Measurements from ENCODE around the gene CCDC106.

Gene CCDC106

DNA sequence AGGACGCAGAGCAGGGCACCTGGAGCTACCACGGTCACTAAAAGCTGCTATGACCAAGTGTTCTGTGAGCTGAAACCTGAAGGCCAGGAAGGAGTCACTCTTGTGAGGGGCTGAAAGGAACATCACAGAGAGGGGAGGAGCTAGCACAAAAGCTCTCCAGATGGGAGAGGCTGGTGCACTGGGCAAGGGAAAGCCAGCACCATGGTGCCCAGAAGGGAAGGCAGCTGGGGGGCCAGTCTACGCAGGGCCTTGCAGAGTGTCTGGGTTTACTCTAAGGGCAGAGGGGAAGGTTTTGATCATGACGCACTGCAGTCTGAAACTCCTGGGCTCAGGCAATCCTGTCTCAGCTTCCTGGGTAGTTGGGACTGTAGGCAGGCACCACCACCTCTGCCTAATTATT is 11.3 kb upstream of the CCDC106 start:
- no peak overlapping the region for H3K27ac ChIP-seq
- TF ChIP-seq, protein P1, sequence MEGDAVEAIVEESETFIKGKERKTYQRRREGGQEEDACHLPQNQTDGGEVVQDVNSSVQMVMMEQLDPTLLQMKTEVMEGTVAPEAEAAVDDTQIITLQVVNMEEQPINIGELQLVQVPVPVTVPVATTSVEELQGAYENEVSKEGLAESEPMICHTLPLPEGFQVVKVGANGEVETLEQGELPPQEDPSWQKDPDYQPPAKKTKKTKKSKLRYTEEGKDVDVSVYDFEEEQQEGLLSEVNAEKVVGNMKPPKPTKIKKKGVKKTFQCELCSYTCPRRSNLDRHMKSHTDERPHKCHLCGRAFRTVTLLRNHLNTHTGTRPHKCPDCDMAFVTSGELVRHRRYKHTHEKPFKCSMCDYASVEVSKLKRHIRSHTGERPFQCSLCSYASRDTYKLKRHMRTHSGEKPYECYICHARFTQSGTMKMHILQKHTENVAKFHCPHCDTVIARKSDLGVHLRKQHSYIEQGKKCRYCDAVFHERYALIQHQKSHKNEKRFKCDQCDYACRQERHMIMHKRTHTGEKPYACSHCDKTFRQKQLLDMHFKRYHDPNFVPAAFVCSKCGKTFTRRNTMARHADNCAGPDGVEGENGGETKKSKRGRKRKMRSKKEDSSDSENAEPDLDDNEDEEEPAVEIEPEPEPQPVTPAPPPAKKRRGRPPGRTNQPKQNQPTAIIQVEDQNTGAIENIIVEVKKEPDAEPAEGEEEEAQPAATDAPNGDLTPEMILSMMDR (conservative IDR thresholded peaks at IDR 0.05): no peak

GRCh38 chr19:55637534-55637933 is 10.5 kb upstream of the CCDC106 start:
- no peak overlapping the region for H3K27ac ChIP-seq
- TF ChIP-seq, protein P1 (conservative IDR thresholded peaks at IDR 0.05): no peak

GRCh38 chr19:55638864-55639359 is 9.1 kb upstream of the CCDC106 start:
- peak overlapping the region; percentile 98; the same call in 1 of the 2 replicates for H3K27ac ChIP-seq
- TF ChIP-seq, protein P1 (conservative IDR thresholded peaks at IDR 0.05): peak; percentile 65

DNA sequence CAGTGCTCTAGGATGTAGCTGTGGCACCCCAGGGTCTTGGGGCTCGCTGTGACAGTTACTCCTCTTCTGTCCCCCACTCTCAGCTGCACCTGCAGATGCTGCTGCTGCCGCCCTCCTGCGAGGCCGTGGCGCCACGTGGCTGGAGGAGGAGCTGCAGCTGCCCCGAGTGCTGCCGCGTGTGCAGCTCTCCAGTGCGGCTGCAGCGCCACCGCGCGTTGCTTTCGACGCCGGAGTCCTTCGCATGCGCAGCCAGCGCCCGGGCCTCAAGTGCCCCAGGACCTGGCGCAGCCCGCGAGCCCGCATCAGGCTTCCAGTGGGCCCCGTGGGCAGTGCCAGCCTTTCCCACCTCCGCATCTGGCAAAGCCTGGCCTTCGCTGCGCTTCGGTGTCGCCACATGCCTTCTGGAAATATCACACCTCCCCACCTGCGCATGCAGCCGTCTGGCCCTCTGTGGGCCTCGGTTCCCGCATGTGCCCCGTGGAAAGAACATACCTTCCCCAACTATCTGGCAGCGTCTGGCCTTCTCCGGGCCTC is 7.9 kb upstream of the CCDC106 start:
- H3K27ac ChIP-seq: peak overlapping the region; percentile 98
- TF ChIP-seq, protein P1 (conservative IDR thresholded peaks at IDR 0.05): no peak

GRCh38 chr19:55640577-55641425 is 7.2 kb upstream of the CCDC106 start, which contains the start of gene ZNF580:
ZNF580 (plus strand) TSS chr19:55641002; CDS start chr19:55642509, 1,507 bp downstream.
- TF ChIP-seq, protein P1 (conservative IDR thresholded peaks at IDR 0.05): no peak
- peak within 1 kb of the TSS; percentile 98 for H3K27ac ChIP-seq

DNA sequence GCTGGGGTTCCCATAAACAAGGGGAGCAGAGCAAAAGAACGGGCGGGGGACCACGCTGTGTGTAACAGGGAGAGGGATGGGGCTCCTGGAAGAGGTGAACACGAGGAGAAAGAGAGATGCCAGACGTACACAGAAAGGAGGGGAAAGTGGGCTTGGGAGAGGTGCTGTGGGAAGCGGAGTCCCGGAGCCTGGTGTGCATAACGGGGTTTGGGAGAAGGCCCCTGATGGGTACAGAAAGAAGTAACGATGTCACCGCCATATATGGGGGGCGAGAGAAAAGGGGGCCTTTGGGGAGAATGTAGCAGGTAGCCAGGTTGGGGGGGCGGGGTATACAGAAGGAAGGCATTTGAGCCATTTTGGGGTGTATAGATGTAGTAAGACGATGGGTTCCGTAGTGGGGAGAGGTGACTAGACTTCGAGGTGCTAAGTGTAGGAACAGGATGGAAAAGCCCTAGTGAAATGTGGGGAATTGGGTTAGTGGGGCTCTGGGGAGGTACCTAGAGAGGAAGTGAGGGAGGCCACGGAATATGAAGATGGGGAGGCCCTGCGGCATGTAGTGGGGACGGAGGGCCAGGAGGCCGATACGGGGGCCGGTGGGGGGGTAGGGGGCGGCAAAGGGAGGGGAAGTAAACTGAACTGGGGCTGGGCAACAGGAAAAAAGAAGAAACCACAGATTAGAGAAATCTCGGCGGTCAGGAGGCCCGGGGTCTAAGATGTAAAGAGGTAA is 6.4 kb upstream of the CCDC106 start:
- TF ChIP-seq, protein P1 (conservative IDR thresholded peaks at IDR 0.05): no peak
- H3K27ac ChIP-seq: peak overlapping the region; percentile 98
